ENCODE results near the gene RMRP. TPM values are rescaled to one million over a fixed set of nuclear protein-coding genes. Genes with fewer than 3 reads are reported as not detected.

The RMRP gene
- total and polyA plus RNA-seq, 2 experiments from 2014 or later = 15.3 to 8,626 TPM

- H4K20me1 ChIP-seq (replicated peaks; ENCODE audit: insufficient read depth) = peaks cover 6% of the 10 kb centered on the region; the same call in 1 of the 2 replicates
- Mint-ChIP-seq H3K36me3 (ENCODE audit: low read depth) (peaks cover 36% of the 10 kb centered on the region), H3K9me3 (no peaks in the 10 kb centered on the region; the same call in 1 of the 3 replicates), H3K4me3 (peak overlapping the region; percentile 95), H3K4me1 (peaks cover 33% of the 10 kb centered on the region), H3K27me3 (ENCODE audit: insufficient read depth, low read depth, poor library complexity) (peaks cover 3% of the 10 kb centered on the region), H3K27ac (no peak overlapping the region)
- H3K4me2 ChIP-seq = peak overlapping the region; percentile 96
- H2AFZ ChIP-seq = peak overlapping the region; percentile 59; the same call in 1 of the 2 replicates
- no peaks in the 10 kb centered on the region for H3K9me2 ChIP-seq (ENCODE audit: insufficient read depth)
- H3K4me1 ChIP-seq (ENCODE audit: insufficient read depth) = peaks cover 17% of the 10 kb centered on the region; the same call in 1 of the 2 replicates
- peak; percentile 33 for ATAC-seq
- peak overlapping the region; percentile 50; the same call in 1 of the 2 replicates for H3K27ac ChIP-seq (ENCODE audit: low read depth)
- peak overlapping the region; percentile 94 for H3K4me3 ChIP-seq
- no peak for TF ChIP-seq STAT1 (IDR thresholded peaks at IDR 0.05; ENCODE audit: unreplicated experiment)
- no peak for TF ChIP-seq CREB1 (CRISPR knock-in tag; IDR thresholded peaks at IDR 0.05; ENCODE audit: low read depth)
- TF ChIP-seq EZH2 (IDR thresholded peaks at IDR 0.05; ENCODE audit: low read depth, unreplicated experiment) = no peak
- TF ChIP-seq ZNF331 (CRISPR knock-in tag; IDR thresholded peaks at IDR 0.05; ENCODE audit: low read depth) = no peak
- no peak for TF ChIP-seq ZNF114 (CRISPR knock-in tag; IDR thresholded peaks at IDR 0.05)
- no peak for TF ChIP-seq REST (IDR thresholded peaks at IDR 0.05; ENCODE audit: unreplicated experiment)
- TF ChIP-seq CTCF (conservative IDR thresholded peaks at IDR 0.05; ENCODE audit: low read depth in 2 of 2) = no peak
- TF ChIP-seq ETS1 (IDR thresholded peaks at IDR 0.05) = no peak
- no peak for TF ChIP-seq EZH2phosphoT487 (IDR thresholded peaks at IDR 0.05; ENCODE audit: unreplicated experiment)
- no peak for TF ChIP-seq NANOG (IDR thresholded peaks at IDR 0.05; ENCODE audit: borderline replicate concordance)
- peaks cover 22% of the 10 kb centered on the region for H3K79me2 ChIP-seq (replicated peaks; ENCODE audit: insufficient read depth)
- peak; percentile 53 for DNase-seq (ENCODE audit: low spot score)
- H3F3A ChIP-seq (replicated peaks; ENCODE audit: low read depth) = 0 out of 2 replicates have a peak, but pooled peaks cover 3% of the 10 kb centered on the region
- H3K27me3 ChIP-seq (ENCODE audit: insufficient read depth) = no peaks in the 10 kb centered on the region
- H3K36me3 ChIP-seq (ENCODE audit: insufficient read depth) = peaks cover 10% of the 10 kb centered on the region; the same call in 1 of the 2 replicates
Observed at GRCh38 chr9:35690294-35690613, 32.4 kb upstream of the RMRP start.
